GM21367 (cell line): ENCODE measurements around the gene TTYH3.

Experiments
- ATAC-seq: cut with Tn5 transposase; IDR thresholded peaks from one replicate; pipeline ENCODE4 v1.9.1; 2021; ENCODE audit not compliant: unreplicated experiment

TTYH3 gene

DNA sequence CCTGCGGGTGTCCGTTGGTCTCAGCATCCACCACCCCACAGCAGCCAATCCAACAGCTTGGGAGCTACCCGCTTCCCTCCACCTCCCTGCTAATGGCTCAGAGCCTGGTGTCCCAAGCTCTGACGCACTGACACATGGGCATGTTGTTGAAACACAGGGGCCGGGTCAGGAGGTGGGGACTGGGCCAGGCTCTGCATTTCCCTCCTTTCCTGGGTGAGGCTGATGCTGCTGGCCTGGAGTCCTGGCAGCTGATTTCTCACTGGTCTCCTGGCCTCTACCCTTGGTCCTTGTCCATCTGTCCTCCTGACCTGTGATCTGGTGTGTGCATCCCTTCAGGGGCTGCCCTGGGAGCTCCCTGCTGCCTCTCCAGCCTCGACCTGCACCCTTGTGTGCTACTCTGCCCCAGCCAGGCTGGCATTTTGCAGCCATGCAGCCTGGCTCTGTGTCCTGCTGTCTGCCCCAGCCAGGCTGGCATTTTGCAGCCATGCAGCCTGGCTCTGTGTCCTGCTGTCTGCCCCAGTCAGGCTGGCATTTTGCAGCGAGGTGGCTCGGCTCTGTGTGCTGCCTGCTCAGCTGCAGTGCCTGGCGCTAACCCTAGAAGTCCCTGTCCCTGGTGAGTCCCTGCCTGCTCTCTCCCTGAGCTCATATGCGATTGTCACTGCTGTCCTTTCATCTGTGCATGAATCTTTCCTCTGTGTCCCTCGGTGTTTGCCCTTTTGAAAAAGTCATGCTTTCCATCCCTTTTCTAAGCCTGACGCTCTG lies 70.2 kb downstream of the TTYH3 start:
- no peak for ATAC-seq

DNA sequence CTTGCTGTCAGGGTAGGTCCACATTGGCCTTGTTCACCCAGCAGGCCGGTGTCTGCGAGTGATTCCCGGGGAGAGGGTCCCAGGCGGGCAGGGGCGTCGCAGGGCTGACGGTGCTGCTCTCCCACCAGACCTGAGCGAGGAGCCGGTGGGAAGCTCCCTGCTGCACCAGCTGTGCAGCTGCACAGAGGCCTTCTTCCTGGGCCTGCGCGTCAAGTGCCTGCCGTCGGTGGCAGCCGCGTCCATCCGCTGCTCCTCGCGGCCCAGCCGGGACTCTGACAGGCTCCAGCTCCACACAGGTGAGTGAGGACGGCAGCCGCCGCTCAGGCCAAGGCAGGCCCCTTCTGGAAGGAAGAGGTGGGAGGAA lies 70.8 kb downstream of the TTYH3 start:
- no peak for ATAC-seq

DNA sequence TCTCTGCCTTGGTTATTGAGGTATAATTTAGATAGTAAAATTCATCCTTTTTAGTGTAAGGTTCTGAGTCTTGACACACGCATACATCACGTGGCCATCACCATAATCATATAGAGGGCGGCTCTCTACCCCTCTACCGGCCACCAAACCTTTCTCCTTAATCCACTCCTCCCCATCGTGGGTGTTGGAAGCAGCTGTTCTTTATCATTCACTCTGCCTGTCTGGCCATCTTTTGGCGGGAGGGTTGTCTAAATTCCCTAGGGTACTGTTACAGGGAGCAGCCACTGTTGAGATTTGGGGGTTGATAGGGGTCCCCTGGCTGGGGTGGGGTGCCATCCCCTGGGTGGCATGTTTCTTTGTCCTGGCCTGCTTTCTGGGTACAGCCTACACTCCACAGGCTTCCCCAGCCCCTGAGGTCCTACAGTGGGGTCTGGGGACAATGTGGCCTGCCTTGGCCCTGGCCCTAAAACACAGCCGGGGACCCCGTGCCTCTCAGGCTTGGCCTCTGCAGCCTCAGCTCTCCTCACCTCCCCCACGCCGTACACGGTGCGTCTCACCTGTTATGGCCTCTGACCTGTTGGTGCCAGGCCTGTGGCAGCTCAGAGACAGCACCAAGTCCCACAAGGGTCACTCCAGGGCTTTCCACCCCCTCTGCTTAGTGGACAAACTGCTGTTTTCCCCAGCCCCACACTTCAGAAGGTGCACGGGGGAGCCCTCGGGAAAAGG lies 73.7 kb downstream of the TTYH3 start:
- no peak for ATAC-seq

DNA sequence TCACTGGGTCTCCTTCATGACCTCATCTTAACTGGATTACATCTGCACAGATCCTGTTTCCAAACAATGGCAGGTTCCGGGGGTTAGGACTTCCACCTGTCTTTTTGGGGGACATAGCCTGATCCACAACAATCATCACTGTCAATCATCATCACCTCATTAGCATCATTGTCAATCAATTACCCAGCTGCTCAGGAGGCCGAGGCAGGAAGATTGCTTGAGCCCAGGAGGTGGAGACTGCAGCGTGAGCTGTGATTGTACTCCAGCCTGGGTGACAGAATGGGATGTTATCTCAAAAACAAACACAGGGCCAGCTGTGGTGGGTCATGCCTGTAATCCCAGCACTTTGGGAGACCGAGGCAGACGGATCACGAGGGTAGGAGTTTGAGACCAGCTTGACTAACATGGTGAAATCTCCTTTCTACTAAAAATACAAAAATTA lies 74.9 kb downstream of the TTYH3 start:
- no peak for ATAC-seq

DNA sequence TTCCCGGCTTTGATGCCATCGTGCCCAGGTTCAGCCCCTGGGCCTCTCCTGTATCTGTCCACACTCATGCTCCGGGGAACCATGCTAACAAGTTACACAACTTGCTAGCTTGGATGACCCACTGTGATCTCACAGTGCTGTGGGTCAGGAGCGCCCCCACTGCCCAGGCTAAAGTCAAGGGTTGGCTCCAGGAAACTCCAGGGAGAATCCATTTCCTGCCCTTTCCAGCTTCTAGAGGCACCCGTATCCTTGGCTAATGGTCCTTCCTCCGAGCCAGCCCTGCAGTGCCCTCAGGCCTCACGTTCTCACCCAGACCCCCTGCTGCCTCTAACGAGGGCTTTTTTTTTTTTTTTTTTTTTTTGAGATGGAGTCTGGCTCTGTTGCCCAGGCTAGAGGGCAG lies 75.7 kb downstream of the TTYH3 start:
- ATAC-seq, result no peak

DNA sequence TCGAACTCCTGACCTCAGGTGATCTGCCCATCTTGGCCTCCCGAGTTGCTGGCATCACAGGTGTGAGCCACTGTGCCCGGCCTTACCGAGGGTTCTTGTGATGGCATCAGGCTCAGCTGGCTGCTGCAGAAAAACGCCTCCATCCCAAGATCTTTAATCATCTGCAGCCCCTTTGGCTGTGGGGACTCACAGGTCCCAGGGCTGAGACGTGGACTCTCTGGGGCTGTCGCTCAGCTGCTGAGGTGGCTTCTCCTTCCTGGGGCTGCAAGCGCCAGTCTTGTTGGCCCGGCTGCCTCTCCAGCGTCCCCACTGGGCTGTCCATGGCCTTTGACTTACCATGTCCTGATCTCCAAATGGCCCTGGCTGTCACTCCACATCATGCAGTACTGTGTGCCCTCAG lies 76.3 kb downstream of the TTYH3 start:
- no peak for ATAC-seq

DNA sequence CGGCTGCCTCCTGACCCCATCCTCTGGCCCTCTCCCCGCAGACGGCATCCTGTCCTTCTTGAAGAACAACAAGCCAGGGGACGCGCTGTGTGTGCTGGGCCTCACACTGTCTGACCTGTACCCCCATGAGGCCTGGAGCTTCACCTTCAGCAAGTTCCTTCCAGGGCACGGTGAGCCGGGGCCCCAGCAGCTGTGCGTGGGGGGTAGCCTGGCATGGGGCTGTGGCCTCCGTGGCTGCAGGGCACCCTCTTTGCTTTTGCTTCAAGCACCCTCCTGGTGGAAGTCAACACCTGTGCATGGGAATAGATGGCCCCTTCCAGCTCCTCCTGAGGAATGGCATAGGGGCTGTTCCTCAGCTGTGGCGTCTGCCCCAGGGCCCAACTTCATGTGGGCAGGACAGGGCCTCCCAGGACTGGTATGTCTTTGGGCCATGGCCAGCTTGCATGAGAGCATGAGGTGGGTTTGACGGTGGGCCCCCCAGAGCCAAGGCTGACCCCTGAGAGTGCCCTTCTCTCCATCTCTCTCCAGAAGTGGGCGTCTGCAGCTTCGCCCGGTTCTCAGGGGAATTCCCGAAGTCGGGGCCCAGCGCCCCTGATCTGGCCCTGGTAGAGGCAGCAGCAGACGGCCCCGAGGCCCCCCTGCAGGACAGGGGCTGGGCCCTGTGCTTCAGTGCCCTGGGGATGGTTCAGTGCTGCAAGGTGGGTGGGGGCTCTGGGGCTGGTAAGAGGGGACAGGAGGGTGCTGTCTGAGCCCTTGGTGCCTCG lies 76.9 kb downstream of the TTYH3 start:
- ATAC-seq, result no peak

DNA sequence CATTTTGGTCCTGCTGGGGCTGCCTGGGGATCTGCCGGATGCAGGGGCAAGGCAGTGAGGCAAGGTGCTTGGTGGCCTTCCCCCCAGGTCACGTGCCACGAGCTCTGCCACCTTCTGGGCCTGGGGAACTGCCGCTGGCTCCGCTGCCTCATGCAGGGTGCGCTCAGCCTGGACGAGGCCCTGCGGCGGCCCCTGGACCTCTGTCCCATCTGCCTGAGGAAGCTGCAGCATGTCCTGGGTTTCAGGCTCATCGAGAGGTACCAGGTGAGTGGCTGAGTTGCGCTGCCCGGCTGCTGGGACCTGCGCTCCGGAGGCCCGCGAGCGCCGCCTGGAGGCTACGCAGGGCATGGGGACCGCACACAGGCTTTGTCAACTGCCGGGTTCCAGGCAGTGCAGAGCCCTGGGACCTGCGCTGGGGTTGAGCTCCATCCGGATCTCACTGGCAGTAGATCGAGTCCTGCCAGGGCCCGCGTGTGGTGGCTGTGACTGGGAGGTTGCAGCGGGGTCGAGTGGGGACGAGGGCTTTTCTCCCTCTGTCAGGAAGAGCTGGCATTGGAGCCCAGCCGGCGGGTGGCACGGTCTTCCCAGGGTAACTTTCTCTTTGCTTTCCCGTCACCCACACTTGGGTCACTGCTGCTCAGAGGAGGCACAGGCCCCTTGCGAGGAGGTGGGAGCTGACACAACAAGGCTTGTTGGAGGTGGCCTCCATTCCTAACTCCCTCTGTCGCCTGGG lies 77.9 kb downstream of the TTYH3 start:
- peak; percentile 83 for ATAC-seq

DNA sequence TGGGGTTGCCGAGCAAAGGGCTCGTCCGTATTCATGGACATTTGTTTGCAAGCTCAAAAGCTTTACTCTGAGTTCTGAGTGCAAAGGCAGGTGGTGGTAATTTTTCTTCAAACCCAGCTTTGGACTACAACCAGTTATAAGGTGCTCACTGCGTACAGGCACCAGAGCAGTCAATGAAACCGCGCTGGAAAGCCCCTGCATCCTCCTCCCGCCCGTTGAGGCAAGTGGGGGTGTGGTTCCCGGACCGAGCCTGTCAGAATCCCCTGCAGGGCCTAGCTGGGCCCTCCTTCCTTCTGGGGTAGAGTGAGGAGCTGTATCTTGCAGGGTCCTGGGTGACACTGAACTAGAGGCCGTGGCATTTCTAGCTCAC lies 78.5 kb downstream of the TTYH3 start:
- no peak for ATAC-seq

DNA sequence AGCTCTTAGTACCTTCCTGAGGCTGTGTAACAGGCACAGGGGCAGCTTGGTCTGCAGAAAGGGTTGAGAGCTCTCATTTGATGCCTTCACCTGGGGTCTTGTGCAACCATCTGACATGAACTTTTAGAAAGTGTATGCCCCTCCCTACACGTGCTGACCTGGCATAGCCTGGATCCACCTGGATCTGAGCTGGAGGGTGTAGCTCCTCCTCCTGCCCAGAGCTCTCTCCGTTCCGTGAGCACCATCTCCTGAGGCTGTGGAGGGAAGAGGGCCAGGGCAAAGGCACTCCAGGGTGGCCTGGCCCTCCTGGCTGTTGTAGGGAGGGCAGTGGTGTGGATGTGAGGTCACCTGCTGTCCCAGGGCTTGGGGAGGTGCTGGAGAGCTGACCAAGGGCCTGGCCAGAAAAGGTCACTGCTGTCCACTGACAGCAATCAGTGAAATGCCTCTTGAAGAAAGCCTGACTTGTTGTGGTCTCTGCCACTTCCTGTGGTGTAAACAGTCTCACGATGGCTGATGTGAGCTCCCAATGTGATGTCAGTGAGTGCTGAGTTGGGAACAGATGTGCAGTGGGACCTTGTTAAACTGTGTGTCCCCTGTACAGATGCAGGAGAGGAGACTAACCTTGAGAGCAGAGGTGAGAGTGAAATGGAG lies 79.2 kb downstream of the TTYH3 start:
- ATAC-seq, result peak; percentile 31

DNA sequence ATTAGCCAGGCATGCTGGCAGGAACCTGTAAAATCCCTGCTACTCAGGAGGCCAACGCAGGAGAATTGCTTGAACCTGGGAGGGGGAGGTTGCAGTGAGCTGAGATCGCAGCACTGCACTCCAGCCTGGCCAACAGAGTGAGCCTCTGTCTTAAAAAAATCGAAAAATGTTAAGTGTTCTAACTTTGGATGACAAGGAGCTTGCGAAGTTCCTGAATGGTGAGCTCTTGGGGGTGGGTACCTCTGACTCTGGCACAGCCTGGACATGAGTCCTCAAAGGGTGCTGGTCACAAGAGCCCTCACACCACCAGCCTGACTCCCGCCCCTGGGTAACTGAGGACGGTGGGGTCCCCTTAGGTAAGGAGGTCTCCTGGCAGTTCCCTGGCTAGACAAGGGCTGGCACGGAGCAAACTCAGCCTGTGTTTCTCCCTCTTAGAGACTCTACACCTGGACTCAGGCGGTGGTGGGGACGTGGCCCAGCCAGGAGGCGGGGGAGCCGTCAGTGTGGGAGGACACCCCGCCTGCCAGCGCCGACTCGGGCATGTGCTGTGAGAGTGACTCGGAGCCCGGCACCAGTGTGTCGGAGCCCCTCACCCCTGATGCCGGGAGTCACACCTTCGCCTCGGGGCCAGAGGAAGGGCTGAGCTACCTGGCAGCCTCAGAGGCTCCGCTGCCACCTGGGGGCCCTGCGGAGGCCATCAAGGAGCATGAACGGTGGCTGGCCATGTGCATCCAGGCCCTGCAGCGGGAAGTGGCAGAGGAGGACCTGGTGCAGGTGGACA lies 80.3 kb downstream of the TTYH3 start:
- no peak for ATAC-seq

DNA sequence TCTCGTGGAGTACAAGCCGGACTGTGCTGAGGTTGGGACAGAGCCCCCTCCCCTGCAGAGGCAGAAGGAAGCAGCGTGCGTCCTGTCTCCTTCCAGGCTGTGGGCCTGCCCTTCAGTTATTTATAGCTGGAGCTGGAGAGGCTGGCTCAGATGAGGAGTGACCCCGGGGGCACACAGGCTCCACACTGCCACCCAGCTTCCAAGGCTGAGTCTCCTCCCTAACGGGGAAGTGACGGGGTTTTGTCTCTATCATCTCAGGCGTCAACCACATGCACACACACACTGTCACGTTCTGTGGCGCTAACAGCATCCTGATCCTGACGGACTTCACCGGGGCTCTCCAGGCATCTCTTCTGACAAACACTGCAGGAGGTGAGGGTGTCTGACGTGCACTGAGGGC lies 81.6 kb downstream of the TTYH3 start:
- no peak for ATAC-seq

DNA sequence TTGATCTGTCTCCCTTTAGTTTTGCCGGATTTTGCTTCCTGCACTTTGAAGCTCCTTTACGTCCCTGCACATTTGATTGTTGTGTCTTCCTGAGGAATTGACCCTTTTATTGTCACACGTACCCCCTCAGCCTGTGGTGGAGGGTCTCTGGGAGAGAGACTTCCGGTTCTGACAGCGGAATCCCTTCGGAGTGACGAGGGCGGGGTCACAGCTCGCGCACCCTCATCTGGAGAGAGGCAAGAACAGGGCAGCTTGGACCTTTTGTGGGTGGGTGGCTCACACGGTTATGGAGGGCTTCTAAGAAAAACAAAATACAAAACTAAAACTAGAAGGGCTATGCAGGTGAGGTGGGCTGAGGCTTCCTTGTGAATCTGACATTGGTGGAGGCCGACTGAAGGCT lies 82.2 kb downstream of the TTYH3 start:
- ATAC-seq, result no peak
